ENCODE measurements around the gene CEP89.
"Not testable (repeated sequence)": the region's sequence is repeated elsewhere in the genome, so short reads cannot be mapped to it uniquely, and the experiment has no call there.

Gene CEP89

DNA sequence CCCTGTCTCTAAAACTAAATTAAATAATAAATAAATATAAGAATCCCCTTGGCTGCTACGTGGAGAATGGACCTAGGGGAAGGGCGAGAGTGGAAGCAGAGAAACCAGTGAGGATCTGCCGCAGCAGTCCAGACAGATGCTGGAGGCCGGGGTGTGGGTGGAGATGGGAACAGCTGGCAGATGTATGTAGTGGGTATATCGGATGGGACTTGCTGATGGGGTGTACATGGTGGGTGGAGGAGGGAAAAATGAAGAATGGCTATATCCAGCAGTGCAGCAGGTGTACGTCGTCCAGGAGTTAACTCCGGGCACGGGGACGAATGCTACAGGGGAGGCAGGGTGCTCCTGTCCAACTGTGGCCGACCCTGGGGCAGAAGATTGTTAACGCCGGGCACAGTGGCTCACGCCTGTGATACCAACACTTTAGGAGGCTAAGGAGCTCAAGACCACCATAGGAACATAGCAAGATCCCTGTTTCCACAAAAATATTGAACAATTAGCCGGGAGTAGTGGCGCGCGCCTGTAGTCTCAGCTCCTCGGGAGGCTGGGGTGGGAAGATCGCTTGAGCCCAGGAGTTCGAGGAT, 654 bp downstream of the CEP89 start:
- peak overlapping the region; percentile 84 for H3K4me3 ChIP-seq (ENCODE audit: low read depth, low read length)
- TF ChIP-seq, protein P1, sequence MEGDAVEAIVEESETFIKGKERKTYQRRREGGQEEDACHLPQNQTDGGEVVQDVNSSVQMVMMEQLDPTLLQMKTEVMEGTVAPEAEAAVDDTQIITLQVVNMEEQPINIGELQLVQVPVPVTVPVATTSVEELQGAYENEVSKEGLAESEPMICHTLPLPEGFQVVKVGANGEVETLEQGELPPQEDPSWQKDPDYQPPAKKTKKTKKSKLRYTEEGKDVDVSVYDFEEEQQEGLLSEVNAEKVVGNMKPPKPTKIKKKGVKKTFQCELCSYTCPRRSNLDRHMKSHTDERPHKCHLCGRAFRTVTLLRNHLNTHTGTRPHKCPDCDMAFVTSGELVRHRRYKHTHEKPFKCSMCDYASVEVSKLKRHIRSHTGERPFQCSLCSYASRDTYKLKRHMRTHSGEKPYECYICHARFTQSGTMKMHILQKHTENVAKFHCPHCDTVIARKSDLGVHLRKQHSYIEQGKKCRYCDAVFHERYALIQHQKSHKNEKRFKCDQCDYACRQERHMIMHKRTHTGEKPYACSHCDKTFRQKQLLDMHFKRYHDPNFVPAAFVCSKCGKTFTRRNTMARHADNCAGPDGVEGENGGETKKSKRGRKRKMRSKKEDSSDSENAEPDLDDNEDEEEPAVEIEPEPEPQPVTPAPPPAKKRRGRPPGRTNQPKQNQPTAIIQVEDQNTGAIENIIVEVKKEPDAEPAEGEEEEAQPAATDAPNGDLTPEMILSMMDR (IDR thresholded peaks at IDR 0.05; ENCODE audit: low read depth, low read length): no peak

DNA sequence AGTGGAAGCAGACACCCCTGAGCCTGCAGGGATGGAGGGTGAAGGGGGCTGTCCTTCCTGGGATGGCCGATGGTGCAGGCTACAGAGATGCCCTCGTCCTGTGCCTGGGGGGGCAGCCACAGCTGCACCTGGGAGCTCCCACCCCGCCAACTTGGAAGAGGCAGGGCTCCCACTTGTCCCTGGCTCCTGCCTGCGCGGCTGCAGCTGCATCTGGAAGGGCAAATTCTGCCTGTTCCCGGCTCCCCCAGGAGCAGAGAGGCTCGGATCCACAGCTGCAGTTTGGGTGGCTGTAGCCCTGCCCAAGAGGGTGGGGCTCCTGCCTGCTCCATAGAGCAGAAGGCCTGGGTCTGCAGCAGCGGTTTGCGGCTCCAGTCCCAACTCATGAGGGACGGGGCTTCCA, 2.2 kb downstream of the CEP89 start:
- TF ChIP-seq, protein P1 (IDR thresholded peaks at IDR 0.05; ENCODE audit: low read depth, low read length): no peak
- H3K4me3 ChIP-seq (ENCODE audit: low read depth, low read length): no peak overlapping the region

- H3K4me3 ChIP-seq (ENCODE audit: low read depth, low read length): no peak overlapping the region
- TF ChIP-seq, protein P1 (IDR thresholded peaks at IDR 0.05; ENCODE audit: low read depth, low read length): no peak
Measured at GRCh38 chr19:32966750-32967149, 5.0 kb downstream of the CEP89 start.

- TF ChIP-seq, protein P1 (IDR thresholded peaks at IDR 0.05; ENCODE audit: low read depth, low read length): no peak
- no peak overlapping the region for H3K4me3 ChIP-seq (ENCODE audit: low read depth, low read length)
Measured at GRCh38 chr19:32945260-32945659, 26.5 kb downstream of the CEP89 start.

DNA sequence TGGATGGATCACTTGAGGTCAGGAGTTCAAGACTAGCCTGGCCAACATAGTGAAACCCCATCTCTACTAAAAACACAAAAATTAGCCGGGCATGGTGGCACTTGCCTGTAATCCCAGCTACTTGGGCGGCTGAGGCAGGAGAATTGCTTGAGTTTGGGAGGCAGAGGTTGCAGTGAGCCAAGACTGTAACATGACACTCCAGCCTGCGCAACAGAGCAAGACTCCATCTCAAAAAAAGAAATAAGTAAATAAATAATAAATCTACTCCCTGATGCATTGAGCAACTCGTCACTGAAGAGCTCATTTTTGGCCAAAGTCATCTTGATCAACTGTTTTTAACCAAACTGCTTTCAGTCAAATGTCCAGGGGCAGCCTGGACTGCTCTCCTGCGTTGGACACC, 30.5 kb downstream of the CEP89 start:
- H3K4me3 ChIP-seq (ENCODE audit: low read depth, low read length): not testable (repeated sequence)

DNA sequence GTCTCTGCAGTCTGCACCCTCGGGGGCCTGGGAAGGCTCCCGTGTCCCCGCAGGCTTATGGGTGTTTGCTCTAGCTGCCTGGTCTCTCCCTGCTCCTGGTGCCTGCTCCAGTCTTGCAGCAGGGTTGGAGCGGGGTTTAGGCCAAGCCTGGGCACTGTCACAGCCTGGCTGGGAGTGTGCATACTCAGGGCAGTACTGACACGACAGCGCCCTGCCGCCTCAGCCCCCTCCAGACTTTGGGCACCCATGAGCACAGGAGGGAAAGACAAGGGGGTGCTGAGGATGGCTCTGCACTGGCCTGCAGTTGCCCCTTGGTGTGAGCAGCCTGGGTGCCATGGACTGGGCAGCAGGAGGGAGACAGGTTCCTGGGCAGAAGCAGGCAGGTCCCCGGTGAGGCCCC, 35.7 kb downstream of the CEP89 start:
- TF ChIP-seq, protein P1 (IDR thresholded peaks at IDR 0.05; ENCODE audit: low read depth, low read length): no peak
- H3K4me3 ChIP-seq (ENCODE audit: low read depth, low read length): no peak overlapping the region

- TF ChIP-seq, protein P1 (IDR thresholded peaks at IDR 0.05; ENCODE audit: low read depth, low read length): no peak
- H3K4me3 ChIP-seq (ENCODE audit: low read depth, low read length): no peak overlapping the region
Measured at GRCh38 chr19:32935629-32936028, 36.1 kb downstream of the CEP89 start.

DNA sequence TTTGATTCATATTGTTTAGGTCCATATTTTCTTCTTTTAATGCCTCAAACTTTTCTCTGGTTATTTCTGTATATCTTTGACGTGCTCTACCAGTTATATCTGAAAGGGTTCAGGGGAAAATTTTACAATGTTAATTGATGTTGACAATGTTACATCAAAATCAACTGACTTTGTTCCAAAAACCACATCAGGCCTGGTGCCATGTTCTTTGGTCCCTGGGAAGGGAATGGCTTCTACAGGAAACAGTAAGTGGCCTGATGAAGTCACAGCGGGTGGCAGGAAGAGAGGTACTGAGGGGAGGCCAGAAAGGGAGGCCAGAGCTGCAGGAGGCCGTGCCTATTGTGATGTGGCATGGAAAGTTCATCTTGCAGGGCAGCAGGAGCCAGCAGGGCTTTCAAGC, 38.2 kb downstream of the CEP89 start:
- no peak overlapping the region for H3K4me3 ChIP-seq (ENCODE audit: low read depth, low read length)
- TF ChIP-seq, protein P1 (IDR thresholded peaks at IDR 0.05; ENCODE audit: low read depth, low read length): no peak
